Measurements from ENCODE around the gene TAX1BP1. TPM values are rescaled to one million over a fixed set of nuclear protein-coding genes. Genes with fewer than 3 reads are reported as not detected.

The TAX1BP1 gene
- total and polyA plus RNA-seq, 2 experiments from 2014 or later = 98.1 to 137 TPM

GRCh38 chr7:27825891-27826290 is 85.9 kb downstream of the TAX1BP1 start:
- peaks cover 28% of the 10 kb centered on the region for H3K36me3 ChIP-seq (ENCODE audit: low read depth)
- H3K4me2 ChIP-seq (ENCODE audit: unreplicated experiment) = no peak overlapping the region
- no peaks in the 10 kb centered on the region for H3K27me3 ChIP-seq (replicated peaks; ENCODE audit: insufficient read depth)
- no peaks in the 10 kb centered on the region for H3K9me3 ChIP-seq (ENCODE audit: low read depth)
- H3K9me2 ChIP-seq (ENCODE audit: insufficient read depth) = no peaks in the 10 kb centered on the region
- H4K20me1 ChIP-seq (ENCODE audit: insufficient read depth) = no peaks in the 10 kb centered on the region
- H3K4me1 ChIP-seq (ENCODE audit: insufficient read depth) = no peaks in the 10 kb centered on the region
- WGBS, 2 experiments (ENCODE audit: low coverage in 1 of 2, low lambda C conversion rate in 2 of 2, missing lambda C conversion rate in 2 of 2) = 65 to 79% methylated on average over 2 of the region's 2 CpGs
- no peak overlapping the region for H3K27ac ChIP-seq
- H2AFZ ChIP-seq = no peak overlapping the region
- in situ Hi-C loops (cut with MboI) = no loop called here
- no peak overlapping the region for H3K4me3 ChIP-seq
- no peak for TF ChIP-seq EZH2phosphoT487 (IDR thresholded peaks at IDR 0.05; ENCODE audit: insufficient read depth, low read depth)
- TF ChIP-seq EZH2 (IDR thresholded peaks at IDR 0.05; ENCODE audit: insufficient read depth, poor library complexity, severe bottlenecking) = no peak
- H3F3A ChIP-seq (ENCODE audit: insufficient read depth) = no peaks in the 10 kb centered on the region
- H3K79me2 ChIP-seq (ENCODE audit: insufficient read depth) = no peaks in the 10 kb centered on the region
- no peak overlapping the region for H3K9ac ChIP-seq
- DNase-seq = no peak

- no peaks in the 10 kb centered on the region for H3K4me1 ChIP-seq (ENCODE audit: insufficient read depth)
- H3K27me3 ChIP-seq (replicated peaks; ENCODE audit: insufficient read depth) = no peaks in the 10 kb centered on the region
- WGBS, 2 experiments (ENCODE audit: low coverage in 1 of 2, low lambda C conversion rate in 2 of 2, missing lambda C conversion rate in 2 of 2) = 98 to 99% methylated on average over 5 of the region's 5 CpGs
- H3K27ac ChIP-seq = no peak overlapping the region
- no peaks in the 10 kb centered on the region for H3F3A ChIP-seq (ENCODE audit: insufficient read depth)
- H3K9me2 ChIP-seq (ENCODE audit: insufficient read depth) = no peaks in the 10 kb centered on the region
- no peaks in the 10 kb centered on the region for H3K79me2 ChIP-seq (ENCODE audit: insufficient read depth)
- TF ChIP-seq EZH2 (IDR thresholded peaks at IDR 0.05; ENCODE audit: insufficient read depth, poor library complexity, severe bottlenecking) (no peak), EZH2phosphoT487 (IDR thresholded peaks at IDR 0.05; ENCODE audit: insufficient read depth, low read depth) (no peak)
- no peak overlapping the region for H3K9ac ChIP-seq
- peaks cover 32% of the 10 kb centered on the region for H3K36me3 ChIP-seq (ENCODE audit: low read depth)
- no peak overlapping the region for H3K4me3 ChIP-seq
- in situ Hi-C loops (cut with MboI) = no loop called here
- DNase-seq = no peak
- H2AFZ ChIP-seq = no peak overlapping the region
- no peak overlapping the region for H3K4me2 ChIP-seq (ENCODE audit: unreplicated experiment)
- H4K20me1 ChIP-seq (ENCODE audit: insufficient read depth) = no peaks in the 10 kb centered on the region
- H3K9me3 ChIP-seq (ENCODE audit: low read depth) = no peaks in the 10 kb centered on the region
Observed at GRCh38 chr7:27826357-27826756, 86.4 kb downstream of the TAX1BP1 start.

- 63 to 67% methylated on average over 7 of the region's 7 CpGs for WGBS, 2 experiments (ENCODE audit: low coverage in 1 of 2, low lambda C conversion rate in 2 of 2, missing lambda C conversion rate in 2 of 2)
- peaks cover 5% of the 10 kb centered on the region; the same call in 1 of the 2 replicates for H3F3A ChIP-seq (ENCODE audit: insufficient read depth)
- H3K9me2 ChIP-seq (ENCODE audit: insufficient read depth) = no peaks in the 10 kb centered on the region
- H3K4me1 ChIP-seq (ENCODE audit: insufficient read depth) = no peaks in the 10 kb centered on the region
- no peaks in the 10 kb centered on the region for H3K9me3 ChIP-seq (ENCODE audit: low read depth)
- H3K9ac ChIP-seq = no peak overlapping the region
- peaks cover 15% of the 10 kb centered on the region; the same call in 1 of the 2 replicates for H3K36me3 ChIP-seq (ENCODE audit: low read depth)
- DNase-seq = no peak
- no peak overlapping the region for H3K27ac ChIP-seq
- no peaks in the 10 kb centered on the region for H3K79me2 ChIP-seq (ENCODE audit: insufficient read depth)
- H4K20me1 ChIP-seq (ENCODE audit: insufficient read depth) = no peaks in the 10 kb centered on the region
- no peaks in the 10 kb centered on the region for H3K27me3 ChIP-seq (replicated peaks; ENCODE audit: insufficient read depth)
- H2AFZ ChIP-seq = no peak overlapping the region
- TF ChIP-seq EZH2phosphoT487 (IDR thresholded peaks at IDR 0.05; ENCODE audit: insufficient read depth, low read depth) = no peak
- TF ChIP-seq EZH2 (IDR thresholded peaks at IDR 0.05; ENCODE audit: insufficient read depth, poor library complexity, severe bottlenecking) = no peak
- no peak overlapping the region for H3K4me2 ChIP-seq (ENCODE audit: unreplicated experiment)
- in situ Hi-C loops (cut with MboI) = no loop called here
- no peak overlapping the region for H3K4me3 ChIP-seq
Observed at GRCh38 chr7:27834179-27834921, 94.4 kb downstream of the TAX1BP1 start.

GRCh38 chr7:27835376-27835775 is 95.4 kb downstream of the TAX1BP1 start:
- 95 to 96% methylated on average over 7 of the region's 7 CpGs for WGBS, 2 experiments (ENCODE audit: low coverage in 1 of 2, low lambda C conversion rate in 2 of 2, missing lambda C conversion rate in 2 of 2)
- no peak for TF ChIP-seq EZH2phosphoT487 (IDR thresholded peaks at IDR 0.05; ENCODE audit: insufficient read depth, low read depth)
- TF ChIP-seq EZH2 (IDR thresholded peaks at IDR 0.05; ENCODE audit: insufficient read depth, poor library complexity, severe bottlenecking) = no peak
- in situ Hi-C loops (cut with MboI) = no loop called here
- peaks cover 5% of the 10 kb centered on the region; the same call in 1 of the 2 replicates for H3F3A ChIP-seq (ENCODE audit: insufficient read depth)
- H3K9ac ChIP-seq = no peak overlapping the region
- no peaks in the 10 kb centered on the region for H3K9me2 ChIP-seq (ENCODE audit: insufficient read depth)
- peaks cover 14% of the 10 kb centered on the region; the same call in 1 of the 2 replicates for H3K36me3 ChIP-seq (ENCODE audit: low read depth)
- H2AFZ ChIP-seq = no peak overlapping the region
- H3K27me3 ChIP-seq (replicated peaks; ENCODE audit: insufficient read depth) = no peaks in the 10 kb centered on the region
- H3K4me3 ChIP-seq = no peak overlapping the region
- no peaks in the 10 kb centered on the region for H4K20me1 ChIP-seq (ENCODE audit: insufficient read depth)
- H3K4me2 ChIP-seq (ENCODE audit: unreplicated experiment) = no peak overlapping the region
- no peak for DNase-seq
- no peaks in the 10 kb centered on the region for H3K4me1 ChIP-seq (ENCODE audit: insufficient read depth)
- no peaks in the 10 kb centered on the region for H3K79me2 ChIP-seq (ENCODE audit: insufficient read depth)
- H3K9me3 ChIP-seq (ENCODE audit: low read depth) = no peaks in the 10 kb centered on the region
- H3K27ac ChIP-seq = no peak overlapping the region

All from GM23248 (cell line).